Neural cell (in vitro differentiated cells): Measurements from ENCODE around the gene POLDIP3.
"Not testable (repeated sequence)": the region's sequence is repeated elsewhere in the genome, so short reads cannot be mapped to it uniquely, and the experiment has no call there.

Experiments used
- EP300 ChIP-seq: fragments of 450-650 bp; conservative IDR thresholded peaks from 2 replicates; pipeline ENCODE4 v1.6.1; 2014; ENCODE audit warnings: antibody characterized with exemption, mild to moderate bottlenecking, moderate library complexity; ENCODE audit not compliant: poor library complexity, severe bottlenecking
- EZH2 ChIP-seq: fragments of 200-600, 300-800 bp; shearing (Covaris generic), sonication (generic); IDR thresholded peaks from 2 replicates; pipeline ENCODE4 v1.6.1; 2014; ENCODE audit warnings: antibody characterized with exemption, low read length, borderline replicate concordance, mild to moderate bottlenecking; ENCODE audit not compliant: insufficient read depth, poor library complexity, severe bottlenecking
- POLR2AphosphoS5 ChIP-seq: IDR thresholded peaks from 2 replicates; pipeline ENCODE4 v1.6.1; 2012
- REST ChIP-seq: IDR thresholded peaks from 2 replicates; pipeline ENCODE4 v1.6.1; 2012; ENCODE audit warnings: borderline replicate concordance
- TAF1 ChIP-seq: IDR thresholded peaks from 2 replicates; pipeline ENCODE4 v1.6.1; 2012; ENCODE audit warnings: low read depth
- TF ChIP-seq, protein P1 (sequence below): fragments of 450-650 bp; IDR thresholded peaks from 2 replicates; pipeline ENCODE4 v1.5.1; 2014; ENCODE audit warnings: antibody characterized with exemption, mild to moderate bottlenecking, moderate library complexity; ENCODE audit not compliant: poor library complexity, severe bottlenecking

DNA sequence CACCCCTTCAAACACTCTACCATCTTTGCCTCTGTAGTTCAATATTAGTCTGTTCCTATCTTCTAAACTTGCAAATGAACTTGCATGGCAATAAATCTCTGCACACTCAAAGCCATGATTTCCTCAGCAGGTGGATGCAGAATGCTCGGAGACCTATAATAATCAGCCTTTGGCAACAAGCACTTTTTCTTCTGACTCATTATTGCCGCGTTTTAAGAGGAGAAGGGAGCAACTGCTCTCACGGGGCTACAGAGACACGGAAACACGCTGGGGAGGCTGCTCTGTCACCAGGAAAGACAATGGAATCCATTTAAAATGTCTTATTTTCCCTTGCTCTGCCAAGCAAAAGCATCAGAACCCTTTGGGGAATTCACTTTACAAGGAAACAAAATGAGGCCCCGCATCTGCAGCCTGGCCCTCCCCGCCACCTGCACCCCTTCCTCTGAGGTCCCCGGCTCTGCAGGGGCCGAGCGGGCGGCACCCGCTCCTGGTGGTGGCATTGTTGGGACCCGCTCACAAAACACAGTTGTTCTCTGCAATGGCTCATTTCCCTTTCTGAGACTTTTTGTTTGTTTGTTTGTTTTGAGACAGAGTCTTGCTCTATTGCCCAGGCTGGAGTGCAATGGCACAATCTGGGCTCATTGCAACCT lies 79.5 kb downstream of the POLDIP3 start:
- not testable (repeated sequence) for TF ChIP-seq TAF1, EZH2, POLR2AphosphoS5, EP300, REST
- TF ChIP-seq, protein P1, sequence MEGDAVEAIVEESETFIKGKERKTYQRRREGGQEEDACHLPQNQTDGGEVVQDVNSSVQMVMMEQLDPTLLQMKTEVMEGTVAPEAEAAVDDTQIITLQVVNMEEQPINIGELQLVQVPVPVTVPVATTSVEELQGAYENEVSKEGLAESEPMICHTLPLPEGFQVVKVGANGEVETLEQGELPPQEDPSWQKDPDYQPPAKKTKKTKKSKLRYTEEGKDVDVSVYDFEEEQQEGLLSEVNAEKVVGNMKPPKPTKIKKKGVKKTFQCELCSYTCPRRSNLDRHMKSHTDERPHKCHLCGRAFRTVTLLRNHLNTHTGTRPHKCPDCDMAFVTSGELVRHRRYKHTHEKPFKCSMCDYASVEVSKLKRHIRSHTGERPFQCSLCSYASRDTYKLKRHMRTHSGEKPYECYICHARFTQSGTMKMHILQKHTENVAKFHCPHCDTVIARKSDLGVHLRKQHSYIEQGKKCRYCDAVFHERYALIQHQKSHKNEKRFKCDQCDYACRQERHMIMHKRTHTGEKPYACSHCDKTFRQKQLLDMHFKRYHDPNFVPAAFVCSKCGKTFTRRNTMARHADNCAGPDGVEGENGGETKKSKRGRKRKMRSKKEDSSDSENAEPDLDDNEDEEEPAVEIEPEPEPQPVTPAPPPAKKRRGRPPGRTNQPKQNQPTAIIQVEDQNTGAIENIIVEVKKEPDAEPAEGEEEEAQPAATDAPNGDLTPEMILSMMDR, result not testable (repeated sequence)
